GM12878 (cell line): ENCODE data around the gene RIPPLY2.
A peak's percentile ranks its signal among the peaks of the same experiment; 100 is the strongest.

Experiments used
- BACH1 ChIP-seq: fragments of 450-650 bp; IDR thresholded peaks from 2 replicates; pipeline ENCODE4 v1.6.1; 2017; ENCODE audit warnings: mild to moderate bottlenecking, borderline replicate concordance
- CHD1 ChIP-seq: IDR thresholded peaks from 2 replicates; pipeline ENCODE4 v1.6.1; 2012; ENCODE audit warnings: low read depth, low read length, improper control_type of control experiment
- CTCF ChIP-seq, 3 experiments: IDR thresholded peaks in 2 of 3; conservative IDR thresholded peaks in 1 of 3; 2 replicates each; pipeline ENCODE4 v1.5.1; 2011; ENCODE audit warnings: low read depth in 3 of 3, low read length in 3 of 3, mild to moderate bottlenecking in 3 of 3, control low read depth in 2 of 3, moderate library complexity in 2 of 3, inconsistent platforms in 1 of 3, mixed read lengths in 1 of 3; ENCODE audit not compliant: control insufficient read depth in 2 of 3, insufficient read depth in 1 of 3; ENCODE audit errors: extremely low read depth in 1 of 3
- EP300 ChIP-seq, 2 experiments: fragments of 150-350 bp in 1 of 2; IDR thresholded peaks; 2 replicates each; pipeline ENCODE4 v1.6.1; 2011 to 2012; ENCODE audit warnings: low read depth in 2 of 2, low read length in 2 of 2, borderline replicate concordance in 1 of 2, improper control_type of control experiment in 1 of 2, inconsistent platforms in 1 of 2; ENCODE audit not compliant: control insufficient read depth in 1 of 2
- HDAC2 ChIP-seq: fragments of 200-600 bp; sonication (generic); IDR thresholded peaks from 2 replicates; pipeline ENCODE4 v1.6.1; 2017
- NFIC ChIP-seq: IDR thresholded peaks from 2 replicates; pipeline ENCODE4 v1.6.1; 2012; ENCODE audit warnings: low read depth, mild to moderate bottlenecking, inconsistent platforms, low read length, moderate library complexity
- NR2F1 ChIP-seq: fragments of 450-650 bp; conservative IDR thresholded peaks from 2 replicates; pipeline ENCODE4 v1.6.1; 2017; ENCODE audit warnings: mild to moderate bottlenecking
- POLR2AphosphoS5 ChIP-seq: IDR thresholded peaks from 2 replicates; pipeline ENCODE4 v1.6.1; 2011; ENCODE audit warnings: mild to moderate bottlenecking, low read length, inconsistent platforms
- RFX5 ChIP-seq: IDR thresholded peaks from 2 replicates; pipeline ENCODE4 v1.6.1; 2011; ENCODE audit warnings: low read depth, low read length, improper control_type of control experiment
- SMARCA5 ChIP-seq: fragments of 450-650 bp; IDR thresholded peaks from 2 replicates; pipeline ENCODE4 v1.6.1; 2017; ENCODE audit warnings: mild to moderate bottlenecking
- SREBF2 ChIP-seq: IDR thresholded peaks from 2 replicates; pipeline ENCODE4 v1.6.1; 2012; ENCODE audit warnings: mild to moderate bottlenecking, low read length
- TARDBP ChIP-seq: IDR thresholded peaks from 2 replicates; pipeline ENCODE4 v1.6.1; 2016; ENCODE audit warnings: borderline replicate concordance
- ZBTB33 ChIP-seq: fragments of 450-650 bp; IDR thresholded peaks from 2 replicates; pipeline ENCODE4 v1.6.1; 2017; ENCODE audit warnings: mild to moderate bottlenecking

GRCh38 chr6:83847179-83847578 lies 6.0 kb upstream of the RIPPLY2 start:
- TF ChIP-seq TARDBP (no peak), CTCF (IDR thresholded peaks at IDR 0.05 in 2 of 3, conservative IDR thresholded peaks at IDR 0.05 in 1 of 3; ENCODE audit: control insufficient read depth in 2 of 3, extremely low read depth in 1 of 3, insufficient read depth in 1 of 3, low read depth in 3 of 3, low read length in 3 of 3) (no peak), BACH1 (peak; percentile 72; the same call in 1 of the 2 replicates), SMARCA5 (no peak), RFX5 (no peak), SREBF2 (no peak), NR2F1 (peak; percentile 58; the same call in 1 of the 2 replicates), POLR2AphosphoS5 (no peak), EP300 (IDR thresholded peaks at IDR 0.05; ENCODE audit: borderline replicate concordance in 1 of 2, control insufficient read depth in 1 of 2, low read depth in 2 of 2, low read length in 2 of 2) (peak; percentile 69 to 85; a peak in 3 of 4 replicates), ZBTB33 (no peak), NFIC (peak; percentile 90), HDAC2 (no peak), CHD1 (no peak)
